NCI-H82 treated with DMSO at 0.1 percent for 48 hours (cell line): ENCODE data around the gene FBXW8.

ENCODE experiments used
- DNase-seq: peaks from one replicate; lab custom pipeline; 2025; ENCODE audit not compliant: unreplicated experiment; lab: John Stamatoyannopoulos, UW

FBXW8 gene

DNA sequence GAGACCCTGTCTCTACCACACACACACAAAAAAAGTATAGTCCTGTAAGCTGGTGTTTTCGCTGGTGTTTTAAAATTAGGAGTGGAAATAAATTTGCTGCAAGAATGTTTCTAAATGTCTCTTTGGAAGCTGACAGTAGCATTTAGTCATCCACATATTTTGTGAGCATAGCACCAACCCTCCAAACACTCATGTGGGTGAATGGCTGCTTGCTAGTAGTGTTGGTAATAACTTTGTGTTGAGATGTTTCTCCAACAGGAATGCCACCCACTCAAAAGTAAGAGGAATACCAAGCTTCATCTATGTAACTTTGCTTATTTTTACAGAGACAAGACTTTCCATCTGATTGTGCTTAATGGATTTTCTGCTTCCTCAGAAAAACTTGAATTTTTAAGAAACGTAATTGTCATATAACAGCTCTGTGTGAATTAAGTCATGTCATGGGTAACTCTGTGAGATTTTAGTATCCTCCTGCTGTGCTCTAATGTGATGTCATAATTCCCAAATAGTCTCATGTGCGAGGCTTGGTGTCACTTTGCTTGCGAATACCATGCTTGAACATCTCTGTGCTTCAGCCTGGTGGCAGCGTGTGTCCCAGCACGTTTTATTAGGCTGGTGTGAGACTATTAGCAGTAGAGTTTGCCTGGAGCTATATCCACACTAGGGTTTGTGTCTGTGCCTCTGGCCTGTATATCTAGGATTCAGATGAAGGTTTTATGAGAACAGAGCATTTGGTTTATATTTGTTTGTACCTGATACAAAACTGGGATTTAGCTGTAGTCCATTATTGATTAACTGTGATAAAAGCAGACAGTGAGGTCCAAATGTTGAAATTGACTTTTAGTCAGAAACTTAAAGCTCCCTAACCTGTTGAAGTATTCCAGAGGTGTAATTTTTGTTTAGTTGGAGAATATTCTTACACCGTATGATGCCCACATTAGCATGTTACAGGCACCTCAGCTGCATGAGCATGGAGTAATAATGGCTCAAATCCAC, 80.5 kb downstream of the FBXW8 start:
- no peak for DNase-seq

DNA sequence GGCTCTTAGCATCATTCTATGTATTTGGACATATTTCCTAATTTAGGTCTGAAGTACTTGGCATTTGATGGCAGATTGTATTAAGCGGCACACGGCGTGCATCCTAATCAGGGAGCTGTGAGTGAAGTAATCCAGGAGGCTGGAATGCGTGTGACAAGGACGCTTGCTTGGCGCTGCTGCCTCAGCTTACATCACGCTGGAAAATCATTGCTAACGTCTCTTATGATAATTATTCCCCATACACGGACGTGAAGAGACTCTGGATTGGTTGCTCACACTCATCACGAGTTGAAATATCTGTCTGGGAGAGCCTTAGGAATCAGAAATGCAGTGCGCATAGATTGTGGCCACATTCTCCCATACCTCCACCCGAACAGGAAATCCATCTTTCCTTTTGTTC, 85.3 kb downstream of the FBXW8 start:
- DNase-seq: no peak

DNA sequence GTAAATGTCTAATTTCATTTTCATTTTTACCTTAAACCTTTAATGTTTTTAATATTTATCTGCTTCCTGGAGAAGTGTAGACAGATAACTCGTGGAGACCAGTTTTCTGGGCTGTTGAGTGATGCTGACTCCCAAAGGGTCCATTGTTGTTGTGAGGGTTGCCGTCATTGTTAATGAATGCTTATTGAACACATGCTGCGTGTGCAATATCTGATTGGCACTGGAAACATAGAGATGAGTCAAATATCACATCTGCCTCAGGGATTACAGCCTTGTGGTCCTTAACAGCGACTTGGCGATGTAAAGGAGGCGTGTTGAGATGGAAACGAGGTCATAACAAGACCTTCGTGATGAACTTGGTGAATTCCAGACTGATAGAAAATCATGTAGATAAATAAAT, 85.9 kb downstream of the FBXW8 start:
- no peak for DNase-seq

GRCh38 chr12:116999066-116999465, 88.3 kb downstream of the FBXW8 start:
- no peak for DNase-seq

DNA sequence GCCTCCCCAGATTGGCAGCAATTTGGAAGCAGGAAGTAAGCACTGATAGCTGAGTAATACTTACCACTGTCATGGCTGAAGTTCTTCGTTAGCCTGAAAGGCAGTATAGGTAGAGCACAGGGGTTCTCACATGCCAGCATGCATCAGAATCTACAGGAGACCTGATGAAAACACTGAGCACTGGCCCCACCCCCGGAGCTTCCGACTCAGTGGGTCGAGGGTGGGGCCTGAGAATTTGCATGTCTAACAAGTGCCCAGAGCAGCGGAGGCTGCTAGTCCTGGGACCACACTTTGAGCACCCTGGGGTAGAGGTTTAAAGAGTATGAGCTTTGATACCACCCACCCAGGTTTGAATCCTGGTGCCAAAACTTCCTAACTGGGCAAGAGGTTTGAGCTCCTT, 89.6 kb downstream of the FBXW8 start:
- no peak for DNase-seq

GRCh38 chr12:117002051-117002817, 91.5 kb downstream of the FBXW8 start:
- no peak for DNase-seq

GRCh38 chr12:117003883-117004404, 93.2 kb downstream of the FBXW8 start:
- DNase-seq: no peak

DNA sequence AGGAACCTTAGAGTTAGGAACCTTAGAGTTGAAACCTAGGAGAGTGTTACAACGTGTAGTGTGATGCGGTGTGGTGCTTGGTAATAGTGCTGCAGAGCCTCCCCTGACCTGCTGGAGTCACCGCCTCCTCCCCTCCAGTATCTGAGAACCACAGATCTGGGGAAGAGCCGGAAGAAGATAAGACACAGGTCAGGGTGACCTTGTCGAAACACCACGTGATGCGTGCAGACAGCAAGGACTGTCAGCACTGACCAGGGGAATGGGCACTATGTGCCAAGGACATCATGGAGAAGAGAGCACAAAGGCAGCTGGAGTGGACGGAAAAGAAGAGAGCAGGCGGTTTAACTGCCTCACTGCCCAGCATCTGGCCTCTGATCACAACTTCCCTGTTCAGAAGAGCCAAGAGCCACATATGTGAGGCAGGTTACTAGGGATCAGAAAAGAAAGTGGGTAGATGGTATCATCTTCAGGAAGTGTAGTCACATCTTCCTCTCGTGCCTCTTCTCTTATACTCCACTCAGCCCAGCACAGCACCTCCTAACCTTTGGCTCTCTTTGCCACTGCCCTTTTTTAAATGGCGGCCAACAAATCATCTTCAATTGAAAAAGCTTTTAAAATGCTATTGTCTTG, 94.8 kb downstream of the FBXW8 start:
- no peak for DNase-seq

- DNase-seq: no peak
Observed at GRCh38 chr12:117006333-117006732, 95.6 kb downstream of the FBXW8 start.

- DNase-seq: no peak
Observed at GRCh38 chr12:117007577-117007976, 96.8 kb downstream of the FBXW8 start.

GRCh38 chr12:117009759-117010158, 99.0 kb downstream of the FBXW8 start:
- no peak for DNase-seq

GRCh38 chr12:117010693-117011451, 100.1 kb downstream of the FBXW8 start:
- DNase-seq: no peak

DNA sequence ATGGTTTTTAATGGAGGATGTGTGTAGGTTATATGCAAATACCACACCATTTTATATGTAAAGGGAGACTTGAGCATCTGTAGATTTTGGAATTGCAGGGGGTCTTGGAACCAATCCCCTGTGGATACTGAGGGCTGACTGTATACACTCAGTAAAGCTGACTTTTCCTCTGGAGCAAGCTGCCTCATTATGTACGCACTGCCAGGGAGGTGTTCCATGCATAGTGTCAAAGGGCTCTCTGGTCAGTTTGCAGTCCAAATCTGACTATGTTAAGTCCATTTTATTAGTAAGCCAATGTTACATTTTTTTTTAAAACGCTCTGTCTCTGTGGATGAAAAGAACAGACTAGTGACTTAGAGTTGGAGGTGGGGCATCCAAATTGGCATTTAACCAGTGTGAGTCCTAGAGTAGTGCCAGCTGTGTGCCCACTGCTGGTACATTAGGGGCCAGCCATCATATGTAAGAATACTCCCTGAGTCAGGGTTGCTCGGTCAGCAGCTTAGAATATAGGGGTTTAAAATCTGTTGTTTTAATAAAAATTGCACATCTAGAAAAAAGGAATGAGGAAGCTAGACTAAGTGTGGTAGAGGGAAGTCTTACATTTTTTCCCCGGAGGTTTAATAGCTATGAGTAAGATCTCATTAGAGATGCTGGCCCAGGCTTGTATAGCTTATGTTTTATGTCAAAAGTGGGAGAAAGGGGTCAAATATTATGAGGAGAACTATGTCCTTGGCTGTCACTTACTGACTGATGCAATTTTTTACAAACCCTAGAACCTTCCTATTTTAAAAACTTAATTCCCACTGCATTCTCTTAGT, 101.4 kb downstream of the FBXW8 start:
- no peak for DNase-seq

GRCh38 chr12:117013726-117014125, 103.0 kb downstream of the FBXW8 start:
- no peak for DNase-seq

DNA sequence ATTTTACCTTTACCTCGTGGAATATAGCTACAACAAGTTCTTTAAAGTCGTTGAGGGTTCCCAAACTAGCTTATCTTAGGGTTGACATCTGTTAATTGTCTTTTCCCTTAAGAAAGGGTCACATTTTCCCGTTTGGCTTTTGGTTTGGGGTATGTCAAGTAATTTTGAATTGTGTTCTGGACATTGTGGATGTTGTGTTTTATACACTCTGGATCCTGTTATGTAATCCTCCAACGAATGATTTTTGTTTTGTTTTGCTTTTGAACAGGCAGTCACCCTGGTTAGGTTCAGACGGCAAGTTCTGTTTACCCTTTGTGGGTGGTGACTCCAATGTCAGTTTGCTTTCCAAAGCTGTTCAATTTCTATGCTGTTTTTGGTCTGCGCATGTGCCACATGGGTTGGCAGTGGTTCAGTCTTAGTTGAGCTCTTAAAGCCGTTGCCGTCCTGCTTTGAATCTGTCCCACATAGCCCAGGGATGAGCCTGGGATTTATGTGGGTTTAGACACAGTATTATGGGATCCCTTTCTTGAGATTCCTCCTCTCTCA, 103.7 kb downstream of the FBXW8 start:
- no peak for DNase-seq

GRCh38 chr12:117015811-117016210, 105.1 kb downstream of the FBXW8 start:
- DNase-seq: no peak

DNA sequence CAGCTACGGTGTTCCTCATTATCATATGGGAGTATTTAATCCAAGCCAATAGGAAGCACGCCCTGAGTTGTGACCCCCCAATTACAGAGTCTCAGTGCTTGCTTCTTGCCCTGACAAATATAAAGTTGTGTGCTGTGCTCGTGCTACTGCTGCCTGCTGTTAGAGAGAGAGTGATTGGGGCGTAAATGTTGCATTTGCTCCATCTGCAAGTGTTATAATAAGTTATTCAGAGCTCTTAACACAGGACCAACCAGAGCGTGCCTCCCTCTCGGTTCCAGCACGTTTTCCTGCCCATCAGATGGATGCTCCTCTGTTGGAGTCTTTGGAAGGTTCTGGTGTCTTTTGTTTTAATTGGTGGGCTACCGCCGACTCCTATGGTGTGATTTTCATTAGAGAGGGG, 107.1 kb downstream of the FBXW8 start:
- DNase-seq: no peak

DNA sequence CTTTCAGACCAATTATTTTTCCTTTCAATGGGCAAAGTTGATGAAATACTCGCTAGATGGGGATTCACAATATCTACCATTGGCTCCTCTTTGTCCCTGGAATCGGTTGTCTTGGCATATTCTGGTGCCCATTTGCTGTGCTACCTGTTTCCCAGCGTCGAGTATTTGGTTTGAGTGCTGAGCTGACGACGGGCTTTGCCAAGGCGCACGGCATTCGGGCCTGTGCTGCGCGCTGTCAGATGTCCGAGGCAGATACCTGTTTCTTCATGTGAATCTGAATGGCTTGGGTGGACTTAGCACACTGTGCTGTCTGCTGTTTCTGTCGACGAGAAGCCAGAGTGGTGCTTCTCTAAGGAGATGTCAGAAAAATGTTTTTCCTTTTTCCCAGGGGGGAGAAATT, 107.5 kb downstream of the FBXW8 start:
- DNase-seq: no peak

- no peak for DNase-seq
Observed at GRCh38 chr12:117018685-117019084, 107.9 kb downstream of the FBXW8 start.
